Activated CD4-positive, alpha-beta memory T cell treated with anti-CD3 and anti-CD28 coated beads for 36 hours (primary cell): Measurements from ENCODE around the gene ASTN2. TPM values are rescaled to one million over a fixed set of nuclear protein-coding genes. Genes with fewer than 3 reads are reported as not detected.

Experiments
- CTCF ChIA-PET: fragments of 350-600 bp; sonication (Branson Sonifier 250); formaldehyde crosslinking; loops from one replicate; lab custom pipeline; 2021; ENCODE audit warnings: antibody characterized with exemption, inconsistent platforms; lab: Charles Lee
- POLR2A ChIA-PET: fragments of 350-600 bp; sonication (Branson Sonifier 250); formaldehyde crosslinking; loops from one replicate; lab custom pipeline; 2021; ENCODE audit warnings: antibody characterized with exemption; lab: Charles Lee
- DNase-seq: peaks from one replicate; pipeline ENCODE4 v3.0.0-alpha.2; 2020
- H3K27ac Mint-ChIP-seq: one replicate; pipeline ENCODE4 v1.8.0; 2021; ENCODE audit warnings: mixed read lengths
- H3K27me3 Mint-ChIP-seq: one replicate; pipeline ENCODE4 v1.8.0; 2021; ENCODE audit warnings: mixed read lengths
- H3K36me3 Mint-ChIP-seq: one replicate; pipeline ENCODE4 v1.8.0; 2021; ENCODE audit warnings: mixed read lengths
- H3K4me1 Mint-ChIP-seq: one replicate; pipeline ENCODE4 v1.8.0; 2021; ENCODE audit warnings: low read depth, mixed read lengths
- H3K4me3 Mint-ChIP-seq: one replicate; pipeline ENCODE4 v1.8.0; 2021; ENCODE audit warnings: mild to moderate bottlenecking, mixed read lengths
- H3K9me3 Mint-ChIP-seq: one replicate; pipeline ENCODE4 v1.8.0; 2021; ENCODE audit warnings: mixed read lengths
- intact Hi-C: fragments of 100-400 bp; cut with micrococcal nuclease; formaldehyde crosslinking; loops from one replicate; pipeline ENCODE4 v1.15.1; 2023
- total RNA-seq, 2 experiments: library from RNA; stranded (reverse); gene quantifications; one replicate each; pipeline ENCODE4 v1.2.3, GENCODE V29; 2021

ASTN2 gene
- total RNA-seq, 2 experiments from 2014 or later = 3.3 to 3.4 TPM

- peaks cover 1% of the 10 kb centered on the region for H3K27me3 Mint-ChIP-seq
- H3K9me3 Mint-ChIP-seq = no peaks in the 10 kb centered on the region
- no peak overlapping the region for H3K4me3 Mint-ChIP-seq
- intact Hi-C loops = no loop called here
- H3K4me1 Mint-ChIP-seq = no peaks in the 10 kb centered on the region
- ChIA-PET POLR2A (no interaction called here), CTCF (no interaction called here)
- no peak for DNase-seq
- no peak overlapping the region for H3K27ac Mint-ChIP-seq
- H3K36me3 Mint-ChIP-seq = no peaks in the 10 kb centered on the region
These were observed 109.4 kb downstream of the ASTN2 start for GRCh38 chr9:117305454-117305853.

- CTCF ChIA-PET = no interaction called here
- no peaks in the 10 kb centered on the region for H3K9me3 Mint-ChIP-seq
These were observed 110.3 kb downstream of the ASTN2 start for GRCh38 chr9:117304549-117304948.

GRCh38 chr9:117303643-117304230, 111.1 kb downstream of the ASTN2 start:
- H3K27me3 Mint-ChIP-seq = peaks cover 1% of the 10 kb centered on the region

More at GRCh38 chr9:117304549-117304948, 110.3 kb downstream of the ASTN2 start:
- intact Hi-C loops = no loop called here
- Mint-ChIP-seq H3K27me3 (peaks cover 1% of the 10 kb centered on the region), H3K4me3 (no peak overlapping the region), H3K27ac (no peak overlapping the region), H3K36me3 (no peaks in the 10 kb centered on the region), H3K4me1 (no peaks in the 10 kb centered on the region)
- no peak for DNase-seq
- POLR2A ChIA-PET = no interaction called here

DNA sequence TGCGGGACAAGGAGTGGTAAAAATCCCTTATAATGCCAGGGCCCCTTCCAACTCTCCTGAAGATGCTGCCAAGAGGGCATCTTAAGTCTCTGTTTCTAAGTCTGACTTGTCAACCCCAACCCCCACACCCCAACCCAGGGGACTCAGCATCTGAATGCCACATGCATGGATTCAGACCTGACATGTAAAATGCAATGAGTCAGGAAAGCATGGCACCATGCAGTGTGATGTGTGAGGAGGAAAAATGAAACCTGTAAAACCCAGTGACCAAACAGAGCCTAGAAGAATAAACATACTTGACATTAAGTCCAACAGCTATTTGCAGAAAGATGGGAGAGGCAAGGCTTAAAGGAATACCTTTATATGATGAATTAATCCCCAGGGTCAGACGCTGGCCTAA, 112.4 kb downstream of the ASTN2 start:
- ChIA-PET POLR2A (no interaction called here), CTCF (no interaction called here)
- Mint-ChIP-seq H3K36me3 (no peaks in the 10 kb centered on the region), H3K9me3 (no peaks in the 10 kb centered on the region), H3K4me1 (no peaks in the 10 kb centered on the region), H3K27ac (no peak overlapping the region), H3K27me3 (no peaks in the 10 kb centered on the region), H3K4me3 (no peak overlapping the region)
- intact Hi-C loops = no loop called here
- DNase-seq = no peak

More at GRCh38 chr9:117303643-117304230, 111.1 kb downstream of the ASTN2 start:
- CTCF ChIA-PET = no interaction called here
- Mint-ChIP-seq H3K9me3 (no peaks in the 10 kb centered on the region), H3K4me1 (no peaks in the 10 kb centered on the region), H3K27ac (no peak overlapping the region), H3K4me3 (no peak overlapping the region), H3K36me3 (no peaks in the 10 kb centered on the region)
- intact Hi-C loops = no loop called here
- no peak for DNase-seq
- POLR2A ChIA-PET = no interaction called here

GRCh38 chr9:117300371-117301110, 114.3 kb downstream of the ASTN2 start:
- Mint-ChIP-seq H3K27ac (no peak overlapping the region), H3K4me3 (no peak overlapping the region), H3K4me1 (no peaks in the 10 kb centered on the region), H3K27me3 (no peaks in the 10 kb centered on the region), H3K9me3 (no peaks in the 10 kb centered on the region), H3K36me3 (no peaks in the 10 kb centered on the region)
- CTCF ChIA-PET = no interaction called here
- DNase-seq = no peak
- intact Hi-C loops = no loop called here
- POLR2A ChIA-PET = no interaction called here

GRCh38 chr9:117296453-117296852, 118.4 kb downstream of the ASTN2 start:
- Mint-ChIP-seq H3K36me3 (no peaks in the 10 kb centered on the region), H3K4me1 (no peaks in the 10 kb centered on the region), H3K4me3 (no peak overlapping the region), H3K9me3 (peaks cover 3% of the 10 kb centered on the region), H3K27me3 (no peaks in the 10 kb centered on the region), H3K27ac (no peak overlapping the region)
- intact Hi-C loops = no loop called here
- DNase-seq = no peak
- ChIA-PET CTCF (no interaction called here), POLR2A (no interaction called here)

DNA sequence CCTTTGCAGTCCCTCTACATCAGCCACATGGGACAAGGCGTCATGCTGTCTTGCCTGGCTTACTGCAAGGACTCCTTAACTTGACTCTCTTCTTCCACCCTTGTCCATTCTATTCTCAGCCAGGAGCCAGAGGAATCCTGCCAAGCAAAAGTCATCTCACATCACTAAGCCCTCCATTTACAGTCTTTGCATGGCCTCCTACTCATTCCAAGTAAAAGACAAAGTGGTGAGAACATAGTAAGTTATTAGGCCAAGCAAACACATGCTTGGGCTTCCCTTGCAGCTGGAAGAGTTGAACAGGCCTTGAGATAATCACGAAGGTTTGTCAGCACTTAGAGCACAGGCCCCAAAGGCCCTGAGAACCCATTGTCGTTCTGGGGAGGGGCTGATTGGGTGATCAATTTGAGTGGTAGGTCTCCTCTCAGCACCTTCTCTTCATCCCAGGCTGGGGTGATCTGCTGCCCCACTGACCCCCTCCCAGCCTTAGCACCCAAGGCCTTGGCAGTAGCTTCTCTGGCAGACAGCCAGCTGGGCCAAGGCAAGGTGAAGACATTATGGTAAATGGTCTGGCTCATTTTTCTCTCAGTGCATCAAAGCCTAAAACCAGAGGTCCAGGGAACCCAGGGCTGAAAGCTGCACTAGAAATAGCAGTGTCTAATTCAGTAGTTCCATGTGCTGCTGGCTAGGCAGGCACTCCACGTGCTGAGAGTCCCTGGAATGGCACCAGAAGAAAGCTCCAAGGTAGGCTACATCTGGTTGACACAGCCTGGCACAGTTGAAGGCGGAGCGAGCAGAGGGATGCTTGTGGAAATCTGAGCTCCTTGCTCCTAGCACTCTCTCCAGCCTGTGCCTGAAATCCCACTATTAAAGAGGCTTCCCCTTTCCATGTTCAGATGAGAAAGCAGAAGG, 121.4 kb downstream of the ASTN2 start:
- Mint-ChIP-seq H3K36me3 (no peaks in the 10 kb centered on the region), H3K4me1 (no peaks in the 10 kb centered on the region), H3K27me3 (no peaks in the 10 kb centered on the region), H3K27ac (no peak overlapping the region), H3K4me3 (no peak overlapping the region), H3K9me3 (peaks cover 3% of the 10 kb centered on the region)
- no peak for DNase-seq
- ChIA-PET POLR2A (no interaction called here), CTCF (no interaction called here)
- intact Hi-C loops = no loop called here

DNA sequence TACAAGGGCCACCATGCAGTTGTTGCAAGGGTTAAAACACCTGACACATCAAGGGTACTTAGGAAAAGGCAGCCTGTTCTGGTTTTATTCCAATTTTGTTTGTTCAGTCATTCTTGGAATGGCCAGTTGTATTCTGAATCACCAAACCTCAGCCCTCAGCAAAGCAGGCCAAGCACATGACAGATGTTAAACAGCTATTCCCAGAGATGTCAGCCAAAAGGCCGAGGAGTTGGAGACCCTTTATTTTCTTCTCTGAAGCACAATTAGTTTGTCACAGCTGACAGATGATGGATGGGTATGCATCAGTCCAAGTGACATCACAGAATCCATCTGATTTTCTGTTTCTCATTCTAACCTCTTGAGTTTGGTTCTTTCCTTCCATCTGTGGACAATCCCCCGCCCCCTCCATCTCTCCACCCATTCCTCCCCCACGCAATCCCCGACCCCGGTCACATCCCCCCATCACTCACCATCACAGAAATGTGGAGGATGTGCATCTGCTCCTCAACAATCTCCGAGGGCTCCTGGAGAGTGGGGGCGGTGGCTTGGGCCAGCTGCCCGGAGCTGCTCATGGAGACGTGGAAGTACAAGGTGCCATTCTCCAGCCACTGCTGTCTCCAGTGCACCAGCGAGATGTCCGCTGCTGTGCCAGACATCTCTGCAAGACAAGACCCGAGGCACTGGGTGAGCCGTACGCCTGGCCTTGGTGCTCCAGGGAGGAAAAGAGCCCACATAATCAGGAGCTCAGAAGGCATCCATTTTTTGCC, 123.8 kb downstream of the ASTN2 start:
- H3K4me3 Mint-ChIP-seq = no peak overlapping the region
- H3K9me3 Mint-ChIP-seq = peaks cover 3% of the 10 kb centered on the region
- intact Hi-C loops = no loop called here
- H3K27me3 Mint-ChIP-seq = no peaks in the 10 kb centered on the region
- ChIA-PET POLR2A (no interaction called here), CTCF (no interaction called here)
- no peaks in the 10 kb centered on the region for H3K36me3 Mint-ChIP-seq
- no peak for DNase-seq
- no peak overlapping the region for H3K27ac Mint-ChIP-seq
- no peaks in the 10 kb centered on the region for H3K4me1 Mint-ChIP-seq

DNA sequence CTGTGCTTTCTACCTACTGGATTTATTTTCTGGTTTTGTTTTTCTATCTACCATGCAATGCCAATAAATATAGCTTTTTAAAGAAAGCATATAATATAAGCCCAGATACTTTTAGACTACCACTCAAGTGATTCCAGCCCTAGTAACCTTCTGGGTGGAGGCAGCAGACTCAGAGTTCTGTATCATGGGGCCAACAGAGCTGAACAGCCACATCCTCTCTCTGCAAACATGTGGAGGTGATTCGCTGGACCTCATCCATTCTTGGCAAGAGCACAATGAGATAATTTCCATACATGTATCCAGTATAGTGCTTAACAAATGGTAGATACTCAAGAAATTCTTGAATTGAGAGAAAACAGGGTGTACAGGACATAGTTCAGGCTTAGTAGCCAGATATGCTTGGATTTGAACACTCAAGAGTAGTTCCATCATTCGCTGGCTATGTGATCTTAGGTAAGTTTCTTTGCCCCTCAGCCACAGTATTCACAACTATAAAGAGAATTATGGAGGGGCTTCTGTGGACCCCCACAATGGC, 124.5 kb downstream of the ASTN2 start:
- Mint-ChIP-seq H3K4me3 (no peak overlapping the region), H3K4me1 (no peaks in the 10 kb centered on the region), H3K27me3 (no peaks in the 10 kb centered on the region), H3K27ac (no peak overlapping the region), H3K36me3 (no peaks in the 10 kb centered on the region), H3K9me3 (peaks cover 3% of the 10 kb centered on the region)
- ChIA-PET POLR2A (no interaction called here), CTCF (no interaction called here)
- intact Hi-C loops = no loop called here
- no peak for DNase-seq

DNA sequence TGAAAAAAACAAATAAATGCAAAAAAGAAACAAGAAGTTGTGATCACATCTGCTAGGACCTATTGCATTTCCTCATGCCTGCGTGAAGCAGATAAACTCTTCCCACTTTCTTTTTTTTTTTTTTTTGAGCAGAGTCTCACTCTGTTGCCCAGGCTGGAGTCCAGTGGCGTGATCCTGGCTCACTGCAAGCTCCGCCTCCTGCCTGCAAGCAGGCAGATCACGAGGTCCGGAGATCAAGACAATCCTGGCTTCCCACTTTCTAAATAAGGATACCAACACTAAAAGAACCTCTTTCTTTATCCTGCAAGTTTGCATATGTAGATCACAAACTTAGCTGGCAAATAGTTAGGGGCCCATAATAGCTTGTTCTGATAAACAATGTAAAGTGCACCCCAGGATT, 128.6 kb downstream of the ASTN2 start:
- CTCF ChIA-PET = no interaction called here
- Mint-ChIP-seq H3K27ac (no peak overlapping the region), H3K36me3 (no peaks in the 10 kb centered on the region), H3K9me3 (peaks cover 4% of the 10 kb centered on the region), H3K4me1 (no peaks in the 10 kb centered on the region), H3K4me3 (no peak overlapping the region), H3K27me3 (no peaks in the 10 kb centered on the region)
- no peak for DNase-seq
- POLR2A ChIA-PET = no interaction called here
- intact Hi-C loops = no loop called here

DNA sequence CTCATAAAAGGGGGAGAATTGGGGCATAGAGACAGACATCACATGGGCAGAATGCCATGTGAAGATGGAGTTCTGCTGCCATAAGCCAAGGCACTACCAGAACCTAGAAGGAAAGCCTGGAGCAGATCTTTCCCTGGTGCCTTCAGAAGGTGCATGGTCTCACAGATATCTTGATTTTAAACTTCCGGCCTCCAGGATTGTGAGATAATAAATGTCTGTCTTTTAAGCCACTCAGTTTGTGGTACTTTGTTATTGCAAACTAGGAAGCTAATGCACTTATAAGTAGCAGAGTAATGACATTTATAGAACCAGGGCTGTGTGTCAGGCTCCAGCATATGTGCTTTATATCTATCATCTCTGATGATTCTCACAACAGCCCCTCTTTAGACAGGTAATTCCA, 130.4 kb downstream of the ASTN2 start:
- H3K36me3 Mint-ChIP-seq = no peaks in the 10 kb centered on the region
- peaks cover 4% of the 10 kb centered on the region for H3K9me3 Mint-ChIP-seq
- no peak for DNase-seq
- no peaks in the 10 kb centered on the region for H3K4me1 Mint-ChIP-seq
- CTCF ChIA-PET = no interaction called here
- H3K27me3 Mint-ChIP-seq = no peaks in the 10 kb centered on the region
- H3K27ac Mint-ChIP-seq = no peak overlapping the region
- no peak overlapping the region for H3K4me3 Mint-ChIP-seq
- POLR2A ChIA-PET = no interaction called here
- intact Hi-C loops = no loop called here

DNA sequence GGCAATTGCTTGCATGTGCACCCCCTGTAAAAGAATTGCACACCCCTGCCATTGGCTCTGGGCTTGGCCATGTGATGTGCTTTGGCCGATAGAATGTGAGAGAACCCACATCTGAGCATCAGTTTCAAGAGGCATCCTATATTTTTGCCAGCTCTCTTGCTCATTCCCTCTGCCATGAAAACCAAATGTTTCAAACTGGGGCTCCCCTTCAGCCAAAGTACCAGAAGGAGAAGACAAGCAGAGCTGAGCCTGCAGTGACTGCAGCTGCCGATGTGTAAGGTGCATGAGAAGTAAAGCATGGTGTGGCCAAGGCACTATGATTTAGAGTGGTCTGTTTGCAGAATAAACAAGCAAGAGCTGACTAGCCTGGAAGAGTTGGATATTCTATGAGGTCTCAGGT, 132.3 kb downstream of the ASTN2 start:
- Mint-ChIP-seq H3K27ac (no peak overlapping the region), H3K36me3 (no peaks in the 10 kb centered on the region), H3K4me3 (no peak overlapping the region), H3K27me3 (no peaks in the 10 kb centered on the region), H3K9me3 (peaks cover 4% of the 10 kb centered on the region), H3K4me1 (no peaks in the 10 kb centered on the region)
- no peak for DNase-seq
- CTCF ChIA-PET = no interaction called here
- POLR2A ChIA-PET = no interaction called here
- intact Hi-C loops = no loop called here
